ENCODE data around the gene SPR.
A peak's percentile ranks its signal among the peaks of the same experiment; 100 is the strongest.

Gene SPR

DNA sequence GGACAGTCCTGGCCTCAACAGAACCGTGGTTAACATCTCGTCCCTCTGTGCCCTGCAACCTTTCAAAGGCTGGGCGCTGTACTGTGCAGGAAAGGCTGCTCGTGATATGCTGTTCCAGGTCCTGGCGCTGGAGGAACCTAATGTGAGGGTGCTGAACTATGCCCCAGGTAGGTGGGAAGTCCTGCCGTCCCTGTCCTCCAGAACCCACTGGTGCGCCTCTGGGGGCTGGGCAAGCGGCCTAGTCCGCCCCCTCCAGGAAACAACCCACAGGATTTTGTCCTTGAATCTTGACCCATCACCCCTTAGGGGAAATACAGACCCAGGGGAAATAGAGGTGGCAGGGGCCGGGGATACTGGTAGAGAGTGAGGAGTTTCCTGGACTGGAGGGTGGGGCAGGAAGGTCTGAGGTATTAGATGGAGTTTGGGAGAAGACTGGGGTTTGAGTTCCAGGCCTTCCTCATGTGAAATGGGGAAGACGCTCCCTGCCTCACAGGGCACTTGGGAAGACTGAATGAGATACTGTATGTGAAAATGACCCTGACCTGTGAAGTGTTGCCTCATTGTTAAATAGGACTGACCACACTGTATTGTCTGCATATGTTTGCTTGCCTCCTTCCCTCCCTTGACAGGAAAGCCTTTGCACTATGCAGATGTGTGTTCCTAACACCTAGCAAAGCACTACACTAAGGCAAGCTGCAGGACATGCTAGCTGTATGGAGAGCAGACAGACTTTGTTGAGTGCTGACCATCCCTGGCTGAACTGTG, 1.4 kb downstream of the SPR start:
- Histone ChIP-seq H3K4me3 (peak overlapping the region; percentile 84), H3K9ac (peak overlapping the region; percentile 21; the same call in 1 of the 2 replicates)

GRCh38 chr2:72889991-72890390, 2.8 kb downstream of the SPR start:
- Histone ChIP-seq H3K36me3 (peaks cover 14% of the 10 kb centered on the region; the same call in 1 of the 2 replicates), H3K4me1 (peaks cover 42% of the 10 kb centered on the region), H3K9me3 (no peaks in the 10 kb centered on the region), H3K27ac (no peak overlapping the region), H3K4me2 (no peak overlapping the region), H3K4me3 (no peak overlapping the region), H3K27me3 (peaks cover 11% of the 10 kb centered on the region), H4K20me1 (peaks cover 45% of the 10 kb centered on the region), H3K9ac (no peak overlapping the region)
- no peak for TF ChIP-seq Cebpa-rat (IDR thresholded peaks at IDR 0.05)

More for the DNA sequence above, 1.4 kb downstream of the SPR start:
- peaks cover 28% of the 10 kb centered on the region for H3K4me1 ChIP-seq
- peak overlapping the region; percentile 95 for H3K4me2 ChIP-seq
- H3K9me3 ChIP-seq = no peaks in the 10 kb centered on the region
- H3K27me3 ChIP-seq = peaks cover 8% of the 10 kb centered on the region
- TF ChIP-seq Cebpa-rat (IDR thresholded peaks at IDR 0.05) = no peak
- no peak overlapping the region for H3K27ac ChIP-seq
- peaks cover 45% of the 10 kb centered on the region for H4K20me1 ChIP-seq
- peaks cover 14% of the 10 kb centered on the region; the same call in 1 of the 2 replicates for H3K36me3 ChIP-seq

DNA sequence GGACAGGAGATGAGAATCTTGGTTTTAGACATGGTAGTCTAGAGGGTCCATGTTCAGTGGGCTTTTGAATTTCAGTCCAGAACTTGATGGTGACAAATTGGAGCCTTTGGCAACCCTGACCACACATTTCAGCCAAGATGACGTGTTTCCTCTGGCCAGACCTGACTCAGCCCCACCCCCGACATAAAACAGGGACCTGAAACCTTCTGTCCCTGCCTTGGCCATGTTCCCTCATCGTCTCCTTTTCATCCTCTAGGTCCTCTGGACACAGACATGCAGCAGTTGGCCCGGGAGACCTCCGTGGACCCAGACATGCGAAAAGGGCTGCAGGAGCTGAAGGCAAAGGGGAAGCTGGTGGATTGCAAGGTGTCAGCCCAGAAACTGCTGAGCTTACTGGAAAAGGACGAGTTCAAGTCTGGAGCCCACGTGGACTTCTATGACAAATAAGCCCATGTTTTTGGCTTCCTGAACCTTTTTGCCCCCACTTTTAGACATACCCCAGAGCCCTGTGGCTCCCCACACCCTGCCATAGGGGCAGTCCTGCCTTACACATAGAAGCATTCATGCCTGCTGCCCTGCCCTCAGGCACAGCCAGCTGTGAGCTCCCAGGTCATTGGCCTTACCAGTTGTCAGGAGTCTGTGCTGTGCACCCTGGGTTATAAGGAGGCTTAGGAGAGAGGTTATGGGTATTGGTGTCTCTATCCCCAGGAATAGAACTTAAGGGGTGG, 4.0 kb downstream of the SPR start:
- Histone ChIP-seq H3K4me3 (no peak overlapping the region), H3K27ac (no peak overlapping the region), H3K9ac (no peak overlapping the region), H4K20me1 (peaks cover 45% of the 10 kb centered on the region), H3K4me1 (peaks cover 50% of the 10 kb centered on the region), H3K27me3 (peaks cover 17% of the 10 kb centered on the region), H3K4me2 (no peak overlapping the region), H3K9me3 (no peaks in the 10 kb centered on the region), H3K36me3 (peaks cover 14% of the 10 kb centered on the region; the same call in 1 of the 2 replicates)
- no peak for TF ChIP-seq Cebpa-rat (IDR thresholded peaks at IDR 0.05)

GRCh38 chr2:72892506-72893173, 5.4 kb downstream of the SPR start:
- Histone ChIP-seq H3K36me3 (peaks cover 14% of the 10 kb centered on the region; the same call in 1 of the 2 replicates), H4K20me1 (peaks cover 45% of the 10 kb centered on the region), H3K4me2 (no peak overlapping the region), H3K9me3 (no peaks in the 10 kb centered on the region), H3K27me3 (0 out of 2 replicates have a peak, but pooled peaks cover 12% of the 10 kb centered on the region), H3K9ac (no peak overlapping the region), H3K27ac (no peak overlapping the region), H3K4me1 (peaks cover 44% of the 10 kb centered on the region), H3K4me3 (no peak overlapping the region)
- no peak for TF ChIP-seq Cebpa-rat (IDR thresholded peaks at IDR 0.05)

DNA sequence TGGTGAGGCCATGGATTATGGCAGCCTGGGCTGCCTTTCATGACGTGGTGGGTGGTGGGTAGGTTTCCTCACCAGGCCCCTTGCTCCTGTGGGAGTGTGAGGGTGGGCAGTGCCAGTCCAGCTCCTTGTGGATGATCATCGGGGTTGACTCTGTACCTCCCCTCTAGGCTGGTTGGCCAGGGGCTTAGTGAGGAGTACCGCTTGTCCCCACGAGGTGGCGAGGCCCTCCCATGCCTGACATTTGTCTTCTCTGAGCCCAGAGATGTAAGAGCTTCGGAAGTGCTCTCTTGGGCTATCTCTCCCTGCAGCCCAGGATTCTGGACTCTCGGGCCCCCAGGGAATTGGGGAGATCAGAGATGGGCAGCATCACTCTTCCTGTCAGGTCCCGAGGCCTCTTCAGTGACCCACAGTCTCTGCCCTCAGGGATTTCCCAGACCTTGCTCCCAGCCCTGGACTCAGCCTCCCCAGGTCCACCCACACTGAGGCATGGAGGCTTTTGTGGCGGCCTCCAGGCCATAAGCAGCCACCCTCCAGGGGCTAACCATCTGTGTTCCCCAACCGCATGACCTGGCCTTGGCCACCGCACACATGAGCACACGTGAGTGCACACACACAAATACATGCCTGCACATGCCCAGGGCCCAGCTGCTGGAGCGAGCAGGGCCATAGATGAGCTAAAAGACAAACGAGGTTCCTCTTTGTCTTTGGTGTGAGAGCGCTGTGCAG, 6.5 kb downstream of the SPR start:
- H3K4me2 ChIP-seq = peak overlapping the region; percentile 64
- TF ChIP-seq Cebpa-rat (IDR thresholded peaks at IDR 0.05) = no peak
- no peak overlapping the region for H3K4me3 ChIP-seq
- H3K36me3 ChIP-seq = peaks cover 14% of the 10 kb centered on the region; the same call in 1 of the 2 replicates
- 0 out of 2 replicates have a peak, but pooled peaks cover 12% of the 10 kb centered on the region for H3K27me3 ChIP-seq
- H3K9me3 ChIP-seq = no peaks in the 10 kb centered on the region
- 0 out of 2 replicates have a peak overlapping the region, but pooled peaks have one; percentile 10 for H3K27ac ChIP-seq
- H3K9ac ChIP-seq = no peak overlapping the region
- peaks cover 36% of the 10 kb centered on the region for H4K20me1 ChIP-seq
- H3K4me1 ChIP-seq = peaks cover 35% of the 10 kb centered on the region

GRCh38 chr2:72894514-72894913, 7.3 kb downstream of the SPR start:
- Histone ChIP-seq H3K4me3 (no peak overlapping the region), H3K4me1 (peaks cover 30% of the 10 kb centered on the region), H3K9ac (no peak overlapping the region), H3K27me3 (0 out of 2 replicates have a peak, but pooled peaks cover 12% of the 10 kb centered on the region), H3K9me3 (no peaks in the 10 kb centered on the region), H3K27ac (0 out of 2 replicates have a peak overlapping the region, but pooled peaks have one; percentile 10), H4K20me1 (peaks cover 29% of the 10 kb centered on the region), H3K36me3 (peaks cover 14% of the 10 kb centered on the region; the same call in 1 of the 2 replicates), H3K4me2 (peak overlapping the region; percentile 64)
- no peak for TF ChIP-seq Cebpa-rat (IDR thresholded peaks at IDR 0.05)

DNA sequence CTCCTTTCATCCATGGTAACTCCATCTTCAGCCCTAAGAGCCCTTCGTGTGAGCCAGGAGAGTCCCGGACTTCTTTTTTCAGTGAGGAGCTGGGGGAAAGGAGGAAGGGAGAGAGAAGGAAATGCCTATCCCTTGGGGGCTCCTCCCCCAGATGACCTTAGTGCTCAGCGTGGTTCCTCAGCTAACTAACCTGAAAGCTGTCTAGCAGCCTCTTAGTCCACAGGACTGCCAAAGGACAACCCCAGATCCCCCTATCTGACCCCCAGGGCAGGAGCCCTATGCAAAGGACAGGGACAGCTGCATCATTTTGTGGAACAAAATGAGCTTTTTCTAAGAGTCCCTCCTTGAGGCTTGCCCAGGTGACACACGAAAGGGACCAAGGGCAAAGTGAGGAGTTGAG, 7.9 kb downstream of the SPR start:
- no peak for TF ChIP-seq Cebpa-rat (IDR thresholded peaks at IDR 0.05)
- peak overlapping the region; percentile 64 for H3K4me2 ChIP-seq
- H3K4me3 ChIP-seq = no peak overlapping the region
- H3K27me3 ChIP-seq = 0 out of 2 replicates have a peak, but pooled peaks cover 12% of the 10 kb centered on the region
- no peak overlapping the region for H3K9ac ChIP-seq
- peaks cover 23% of the 10 kb centered on the region for H4K20me1 ChIP-seq
- peaks cover 14% of the 10 kb centered on the region; the same call in 1 of the 2 replicates for H3K36me3 ChIP-seq
- peaks cover 36% of the 10 kb centered on the region for H3K4me1 ChIP-seq
- H3K9me3 ChIP-seq = no peaks in the 10 kb centered on the region
- 0 out of 2 replicates have a peak overlapping the region, but pooled peaks have one; percentile 10 for H3K27ac ChIP-seq

DNA sequence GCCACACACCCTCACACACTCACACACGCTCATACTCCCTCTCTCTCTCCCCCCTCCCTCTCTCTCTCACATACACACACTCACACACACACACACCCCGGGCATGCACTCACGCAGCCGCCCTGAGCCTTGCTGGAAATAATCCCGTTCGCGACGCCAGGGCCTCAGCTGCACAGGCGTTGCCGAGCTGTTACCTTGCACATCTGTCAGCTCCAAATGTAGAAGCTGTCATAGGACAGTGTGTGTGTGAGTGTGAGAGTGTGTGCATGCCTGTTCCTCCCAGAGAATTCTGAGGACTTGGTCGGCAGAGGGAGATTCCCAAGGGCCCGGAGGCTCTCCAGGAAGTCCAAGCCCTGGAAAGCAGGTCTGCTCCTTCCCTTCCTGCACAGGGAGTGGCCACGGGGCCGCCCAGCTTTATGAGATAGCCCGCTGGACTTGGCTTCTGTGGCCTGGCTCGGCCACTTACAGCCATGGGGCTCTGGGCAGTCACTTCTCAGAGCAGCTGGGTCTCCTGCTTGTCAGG, 8.6 kb downstream of the SPR start:
- peaks cover 17% of the 10 kb centered on the region for H4K20me1 ChIP-seq
- peak overlapping the region; percentile 64; the same call in 1 of the 2 replicates for H3K4me2 ChIP-seq
- H3K36me3 ChIP-seq = peaks cover 14% of the 10 kb centered on the region; the same call in 1 of the 2 replicates
- no peak overlapping the region for H3K4me3 ChIP-seq
- H3K4me1 ChIP-seq = peaks cover 43% of the 10 kb centered on the region
- H3K27me3 ChIP-seq = 0 out of 2 replicates have a peak, but pooled peaks cover 12% of the 10 kb centered on the region
- no peak overlapping the region for H3K9ac ChIP-seq
- TF ChIP-seq Cebpa-rat (IDR thresholded peaks at IDR 0.05) = no peak
- H3K9me3 ChIP-seq = no peaks in the 10 kb centered on the region
- no peak overlapping the region for H3K27ac ChIP-seq

Measured in BLaER1 (cell line).